ENCODE data around the gene TSPAN4. TPM values are rescaled to one million over a fixed set of nuclear protein-coding genes. Genes with fewer than 3 reads are reported as not detected.
A peak's percentile ranks its signal among the peaks of the same experiment; 100 is the strongest.

TSPAN4 gene
- total and polyA plus RNA-seq, 4 experiments from 2014 or later: 1.8 to 5.8 (median 4.4) TPM

- CTCF ChIA-PET (ENCODE audit: partially characterized antibody): no interaction called here
- H3K27me3 ChIP-seq (ENCODE audit: insufficient read depth, low read length): no peaks in the 10 kb centered on the region
- H3K4me3 Mint-ChIP-seq: peak overlapping the region in 5 of 8 donors; percentile 28 to 60 (median 52)
- DNase-seq: peak in 1 of 5 donors; percentile 25
- peaks cover 8 to 35% (median 17%) of the 10 kb centered on the region in 4 donors for H3K4me1 Mint-ChIP-seq
- H3K9me3 ChIP-seq (ENCODE audit: control insufficient read depth in 1 of 2, low read length in 2 of 2): no peaks in the 10 kb centered on the region
- intact Hi-C loops (cut with micrococcal nuclease): no loop called here
- H3K27ac Mint-ChIP-seq: peak overlapping the region in 1 of 7 donors; percentile 21
- H3K9me3 Mint-ChIP-seq: peaks cover 0 to 1% (median 0%) of the 10 kb centered on the region in 8 donors
- H3K27me3 Mint-ChIP-seq: no peaks in the 10 kb centered on the region
- H3K4me3 ChIP-seq (ENCODE audit: low read length in 2 of 2): no peak overlapping the region
- POLR2A ChIA-PET (ENCODE audit: partially characterized antibody): no interaction called here
- H3K36me3 Mint-ChIP-seq: peaks cover 8 to 15% of the 10 kb centered on the region in 2 donors
- H3K4me1 ChIP-seq (ENCODE audit: insufficient read depth, low read length): peaks cover 21% of the 10 kb centered on the region
- H3K27ac ChIP-seq (ENCODE audit: low read depth, low read length): no peak overlapping the region
- peaks cover 9% of the 10 kb centered on the region for H3K36me3 ChIP-seq (ENCODE audit: insufficient read depth, low read length)
Observed at GRCh38 chr11:908273-908672, 65.6 kb downstream of the TSPAN4 start.

GRCh38 chr11:909406-909805 is 66.8 kb downstream of the TSPAN4 start:
- Mint-ChIP-seq H3K9me3 (peaks cover 0 to 1% (median 0%) of the 10 kb centered on the region in 8 donors), H3K4me3 (peak overlapping the region; percentile 75 to 95 (median 91)), H3K27ac (no peak overlapping the region), H3K27me3 (no peaks in the 10 kb centered on the region), H3K36me3 (peaks cover 3 to 9% of the 10 kb centered on the region in 2 donors), H3K4me1 (peaks cover 8 to 33% (median 15%) of the 10 kb centered on the region in 4 donors)
- intact Hi-C loops (cut with micrococcal nuclease): no loop called here
- H3K9me3 ChIP-seq (ENCODE audit: control insufficient read depth in 1 of 2, low read length in 2 of 2): no peaks in the 10 kb centered on the region
- ChIA-PET POLR2A (ENCODE audit: partially characterized antibody) (interaction anchor here (2.6 kb wide), 1 partner anchor 15 kb away, joined by 18 read pairs; the partner anchor contains the start of gene AP2A2), CTCF (ENCODE audit: partially characterized antibody) (no interaction called here)
- H3K36me3 ChIP-seq (ENCODE audit: insufficient read depth, low read length): peaks cover 3% of the 10 kb centered on the region
- H3K27me3 ChIP-seq (ENCODE audit: insufficient read depth, low read length): no peaks in the 10 kb centered on the region
- H3K4me1 ChIP-seq (ENCODE audit: insufficient read depth, low read length): peaks cover 21% of the 10 kb centered on the region
- no peak overlapping the region for H3K4me3 ChIP-seq (ENCODE audit: low read length in 2 of 2)
- no peak for DNase-seq
- no peak overlapping the region for H3K27ac ChIP-seq (ENCODE audit: low read depth, low read length)

- peaks cover 8 to 28% (median 15%) of the 10 kb centered on the region in 4 donors for H3K4me1 Mint-ChIP-seq
- peak in 1 of 5 donors; percentile 64 for DNase-seq
- peaks cover 0 to 1% (median 0%) of the 10 kb centered on the region in 8 donors for H3K9me3 Mint-ChIP-seq
- ChIA-PET POLR2A (ENCODE audit: partially characterized antibody) (interaction anchor here (0.6 to 2.6 kb wide), 6 partner anchors 9 to 67 kb away, joined by 3 to 18 read pairs (median 4); partner anchors contain the start of genes AP2A2, POLR2L and TSPAN4), CTCF (ENCODE audit: partially characterized antibody) (interaction anchor here (0.8 kb wide), 1 partner anchor 11 kb away, joined by 3 read pairs; no protein-coding TSS in a partner anchor)
- Histone ChIP-seq H3K27ac (ENCODE audit: low read depth, low read length) (peak overlapping the region; percentile 56), H3K4me3 (ENCODE audit: low read length in 2 of 2) (peak overlapping the region in 1 of 2 donors; percentile 84), H3K9me3 (ENCODE audit: control insufficient read depth in 1 of 2, low read length in 2 of 2) (no peaks in the 10 kb centered on the region), H3K27me3 (ENCODE audit: insufficient read depth, low read length) (no peaks in the 10 kb centered on the region), H3K36me3 (ENCODE audit: insufficient read depth, low read length) (no peaks in the 10 kb centered on the region), H3K4me1 (ENCODE audit: insufficient read depth, low read length) (peaks cover 21% of the 10 kb centered on the region)
- intact Hi-C loops (cut with micrococcal nuclease): loop anchor here (1.0 kb wide), 1 partner anchor 15 kb away; the partner anchor contains the start of gene AP2A2
- peaks cover 3 to 6% of the 10 kb centered on the region in 2 donors for H3K36me3 Mint-ChIP-seq
- H3K27ac Mint-ChIP-seq: peak overlapping the region; percentile 47 to 93 (median 79)
- no peaks in the 10 kb centered on the region for H3K27me3 Mint-ChIP-seq
- peak overlapping the region; percentile 89 to 95 (median 92) for H3K4me3 Mint-ChIP-seq
Observed at GRCh38 chr11:910044-910588, 67.5 kb downstream of the TSPAN4 start.

GRCh38 chr11:910589-911030 is 68.0 kb downstream of the TSPAN4 start, which contains the start of gene CHID1:
CHID1 (minus strand) TSS chr11:910810; CDS start chr11:904816, 5,994 bp downstream.
- Histone ChIP-seq H3K36me3 (ENCODE audit: insufficient read depth, low read length) (no peaks in the 10 kb centered on the region), H3K27ac (ENCODE audit: low read depth, low read length) (peak within 1 kb of the TSS; percentile 56), H3K27me3 (ENCODE audit: insufficient read depth, low read length) (no peaks in the 10 kb centered on the region), H3K9me3 (ENCODE audit: control insufficient read depth in 1 of 2, low read length in 2 of 2) (no peaks in the 10 kb centered on the region), H3K4me1 (ENCODE audit: insufficient read depth, low read length) (peaks cover 21% of the 10 kb centered on the region), H3K4me3 (ENCODE audit: low read length in 2 of 2) (peak within 1 kb of the TSS in 1 of 2 donors; percentile 84)
- ChIA-PET POLR2A (ENCODE audit: partially characterized antibody) (interaction anchor here (0.6 to 2.6 kb wide), 4 partner anchors 8 to 67 kb away, joined by 3 to 18 read pairs (median 6); partner anchors contain the start of genes AP2A2, POLR2L and TSPAN4), CTCF (ENCODE audit: partially characterized antibody) (interaction anchor here (0.8 to 1.4 kb wide), 3 partner anchors 11 to 14 kb away, joined by 3 to 7 read pairs (median 3); partner anchors contain the start of gene AP2A2)
- H3K36me3 Mint-ChIP-seq: peaks cover 2 to 6% of the 10 kb centered on the region in 2 donors
- peak within 1 kb of the TSS; percentile 47 to 93 (median 84) for H3K27ac Mint-ChIP-seq
- DNase-seq: peak; percentile 76 to 83 (median 79)
- peaks cover 0 to 1% (median 0%) of the 10 kb centered on the region in 8 donors for H3K9me3 Mint-ChIP-seq
- peak within 1 kb of the TSS; percentile 89 to 95 (median 92) for H3K4me3 Mint-ChIP-seq
- intact Hi-C loops (cut with micrococcal nuclease): loop anchor here (1.0 kb wide), 1 partner anchor 15 kb away; the partner anchor contains the start of gene AP2A2
- H3K4me1 Mint-ChIP-seq: peaks cover 8 to 28% (median 14%) of the 10 kb centered on the region in 4 donors
- H3K27me3 Mint-ChIP-seq: no peaks in the 10 kb centered on the region

DNA sequence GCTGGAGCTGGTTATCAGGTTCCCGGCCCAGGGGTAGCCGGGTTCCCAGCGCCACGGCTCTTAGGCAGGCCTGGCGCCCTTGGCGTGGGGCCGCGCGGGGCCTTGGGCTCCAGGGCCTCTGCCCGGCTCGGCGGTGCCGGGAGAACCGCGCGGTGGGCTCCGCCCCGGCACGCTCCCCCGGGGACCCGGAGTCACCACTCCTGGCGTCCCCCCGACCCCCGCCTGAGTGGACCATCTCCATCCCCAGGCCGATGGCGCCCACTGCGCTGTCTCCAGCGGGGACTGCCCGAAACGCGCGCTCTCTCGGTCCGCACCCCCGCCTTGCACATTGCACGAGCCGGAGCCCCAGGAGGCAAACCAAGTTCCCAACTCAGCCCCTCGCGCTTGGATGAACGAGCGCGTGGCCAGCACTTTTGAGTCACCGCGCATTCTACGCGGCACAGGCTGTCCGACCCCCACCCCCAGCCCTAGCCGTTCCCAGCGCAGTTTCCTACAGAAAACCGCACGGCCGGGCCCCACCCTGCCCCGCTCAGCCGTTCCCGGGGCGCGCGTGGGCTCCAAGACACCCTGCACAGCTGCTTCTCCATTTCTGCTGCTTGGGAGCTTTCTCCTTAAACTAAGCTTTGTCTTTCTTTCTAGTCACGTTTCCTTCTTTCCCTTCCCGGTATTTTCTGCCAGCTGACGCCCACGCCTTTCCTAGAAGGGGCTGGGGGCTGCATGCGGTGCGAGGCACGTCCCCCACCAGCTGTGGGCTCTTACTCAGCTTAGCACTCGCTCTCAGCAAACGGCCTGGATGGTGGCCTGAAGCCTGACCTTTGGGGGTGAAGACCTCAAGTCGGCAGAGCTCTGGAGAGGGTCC is 68.6 kb downstream of the TSPAN4 start:
- Histone ChIP-seq H3K27ac (ENCODE audit: low read depth, low read length) (peak overlapping the region; percentile 38), H3K27me3 (ENCODE audit: insufficient read depth, low read length) (no peaks in the 10 kb centered on the region), H3K9me3 (ENCODE audit: control insufficient read depth in 1 of 2, low read length in 2 of 2) (no peaks in the 10 kb centered on the region), H3K4me3 (ENCODE audit: low read length in 2 of 2) (peak overlapping the region in 1 of 2 donors; percentile 60), H3K4me1 (ENCODE audit: insufficient read depth, low read length) (peaks cover 21% of the 10 kb centered on the region), H3K36me3 (ENCODE audit: insufficient read depth, low read length) (no peaks in the 10 kb centered on the region)
- ChIA-PET CTCF (ENCODE audit: partially characterized antibody) (interaction anchor here (0.8 to 1.4 kb wide), 3 partner anchors 10 to 14 kb away, joined by 3 to 7 read pairs (median 3); partner anchors contain the start of gene AP2A2), POLR2A (ENCODE audit: partially characterized antibody) (interaction anchor here (0.6 to 2.6 kb wide), 8 partner anchors 8 to 165 kb away, joined by 3 to 18 read pairs (median 4); partner anchors contain the start of genes AP2A2, POLR2L and TSPAN4)
- peaks cover 0 to 6% of the 10 kb centered on the region in 2 donors for H3K36me3 Mint-ChIP-seq
- peak overlapping the region; percentile 85 to 93 (median 88) for H3K4me3 Mint-ChIP-seq
- intact Hi-C loops (cut with micrococcal nuclease): no loop called here
- peak in 2 of 5 donors; percentile 27 to 44 for DNase-seq
- peaks cover 7 to 28% (median 14%) of the 10 kb centered on the region in 4 donors for H3K4me1 Mint-ChIP-seq
- H3K27ac Mint-ChIP-seq: peak overlapping the region in 6 of 7 donors; percentile 74 to 89 (median 84)
- H3K9me3 Mint-ChIP-seq: peaks cover 0 to 1% (median 0%) of the 10 kb centered on the region in 8 donors
- H3K27me3 Mint-ChIP-seq: no peaks in the 10 kb centered on the region

GRCh38 chr11:911890-912219 is 69.2 kb downstream of the TSPAN4 start:
- H3K36me3 Mint-ChIP-seq: peaks cover 0 to 6% of the 10 kb centered on the region in 2 donors
- CTCF ChIA-PET (ENCODE audit: partially characterized antibody): interaction anchor here (1.4 kb wide), 1 partner anchor 13 kb away, joined by 7 read pairs; the partner anchor contains the start of gene AP2A2

More at GRCh38 chr11:911890-912219, 69.2 kb downstream of the TSPAN4 start:
- POLR2A ChIA-PET (ENCODE audit: partially characterized antibody): interaction anchor here (0.6 to 2.1 kb wide), 5 partner anchors 13 to 165 kb away, joined by 3 to 8 read pairs (median 3); partner anchors contain the start of genes POLR2L and TSPAN4
- Histone ChIP-seq H3K9me3 (ENCODE audit: control insufficient read depth in 1 of 2, low read length in 2 of 2) (no peaks in the 10 kb centered on the region), H3K4me1 (ENCODE audit: insufficient read depth, low read length) (peaks cover 21% of the 10 kb centered on the region), H3K27ac (ENCODE audit: low read depth, low read length) (no peak overlapping the region), H3K4me3 (ENCODE audit: low read length in 2 of 2) (peak overlapping the region in 1 of 2 donors; percentile 60), H3K36me3 (ENCODE audit: insufficient read depth, low read length) (no peaks in the 10 kb centered on the region), H3K27me3 (ENCODE audit: insufficient read depth, low read length) (no peaks in the 10 kb centered on the region)
- intact Hi-C loops (cut with micrococcal nuclease): no loop called here
- H3K4me3 Mint-ChIP-seq: peak overlapping the region; percentile 85 to 93 (median 88)
- H3K4me1 Mint-ChIP-seq: peaks cover 7 to 28% (median 14%) of the 10 kb centered on the region in 4 donors
- DNase-seq: peak in 1 of 5 donors; percentile 27
- H3K27ac Mint-ChIP-seq: peak overlapping the region in 5 of 7 donors; percentile 74 to 89 (median 86)
- peaks cover 0 to 1% (median 0%) of the 10 kb centered on the region in 8 donors for H3K9me3 Mint-ChIP-seq
- no peaks in the 10 kb centered on the region for H3K27me3 Mint-ChIP-seq
